ENCODE results near the gene SLC7A5.

- TF ChIP-seq CTCF (IDR thresholded peaks at IDR 0.05) (no peak), HOXB5 (CRISPR knock-in tag; IDR thresholded peaks at IDR 0.05) (no peak), MAX (IDR thresholded peaks at IDR 0.05) (no peak), EP300 (IDR thresholded peaks at IDR 0.05) (no peak), MYC (IDR thresholded peaks at IDR 0.05; ENCODE audit: borderline replicate concordance, low read length) (no peak), POLR2A (IDR thresholded peaks at IDR 0.05; ENCODE audit: low read length) (no peak)
Measured at GRCh38 chr16:87795336-87795735, 74.0 kb downstream of the SLC7A5 start.

Data from A549 (cell line).